Activated CD4-positive, alpha-beta T cell treated with anti-CD3 and anti-CD28 coated beads, Interleukin-2, amount 10 ng/mL, durations not matched to agents 7 days and 5 days (primary cell): ENCODE measurements around the gene CLDN6. TPM values are rescaled to one million over a fixed set of nuclear protein-coding genes. Genes with fewer than 3 reads are reported as not detected.

Experiments
- CTCF ChIA-PET: fragments of 350-600 bp; sonication (Branson Sonifier 250); formaldehyde crosslinking; loops from one replicate; lab custom pipeline; 2021; ENCODE audit warnings: antibody characterized with exemption; lab: Charles Lee
- POLR2A ChIA-PET: fragments of 350-600 bp; sonication (Branson Sonifier 250); formaldehyde crosslinking; loops from one replicate; lab custom pipeline; 2021; ENCODE audit warnings: antibody characterized with exemption; lab: Charles Lee
- DNase-seq: peaks from one replicate; pipeline ENCODE4 v3.0.0-alpha.2; 2020
- H3K27ac Mint-ChIP-seq: one replicate; pipeline ENCODE4 v1.8.0; 2021; ENCODE audit warnings: mild to moderate bottlenecking, moderate library complexity, mixed read lengths
- H3K27me3 Mint-ChIP-seq: one replicate; pipeline ENCODE4 v1.8.0; 2021; ENCODE audit warnings: mixed read lengths
- H3K36me3 Mint-ChIP-seq: one replicate; pipeline ENCODE4 v1.8.0; 2021; ENCODE audit warnings: low read depth, mixed read lengths
- H3K4me1 Mint-ChIP-seq: one replicate; pipeline ENCODE4 v1.8.0; 2021; ENCODE audit warnings: mixed read lengths
- H3K4me3 Mint-ChIP-seq: one replicate; pipeline ENCODE4 v1.8.0; 2021; ENCODE audit warnings: mild to moderate bottlenecking, moderate library complexity, mixed read lengths
- H3K9me3 Mint-ChIP-seq: one replicate; pipeline ENCODE4 v1.8.0; 2021; ENCODE audit warnings: mixed read lengths
- total RNA-seq, 2 experiments: library from RNA; stranded (reverse); gene quantifications; one replicate each; pipeline ENCODE4 v1.2.3, GENCODE V29; 2021

The CLDN6 gene
- total RNA-seq, 2 experiments from 2014 or later, result not detected

DNA sequence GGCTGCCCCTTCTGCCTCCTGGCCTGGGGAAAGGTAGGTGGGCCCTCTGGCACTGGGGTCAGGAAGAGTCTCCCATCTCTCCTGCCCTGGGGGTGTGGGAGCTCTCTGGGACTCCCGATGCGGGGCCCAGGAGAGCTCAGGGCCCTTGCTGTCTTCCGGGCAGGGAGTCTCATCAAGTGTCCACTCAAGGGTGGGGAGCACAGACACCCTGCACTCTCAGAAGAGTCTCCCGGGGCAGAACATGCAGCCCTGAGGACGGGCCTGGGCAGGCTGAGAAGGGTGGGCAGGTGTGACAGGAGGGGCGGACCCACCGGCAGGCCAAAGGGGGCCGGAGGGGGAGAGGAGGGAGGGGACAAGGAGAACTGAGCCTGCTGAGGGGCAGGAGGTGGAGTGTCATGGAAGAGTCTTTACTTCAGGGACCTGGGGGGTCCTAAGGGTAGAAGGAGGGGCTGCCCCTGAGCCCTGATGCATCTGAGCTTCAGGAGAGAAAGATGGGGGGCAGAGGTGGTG lies 29.3 kb downstream of the CLDN6 start:
- Mint-ChIP-seq H3K36me3 (no peaks in the 10 kb centered on the region), H3K27me3 (no peaks in the 10 kb centered on the region), H3K4me1 (peaks cover 6% of the 10 kb centered on the region), H3K27ac (no peak overlapping the region), H3K4me3 (no peak overlapping the region), H3K9me3 (no peaks in the 10 kb centered on the region)
- ChIA-PET POLR2A (no interaction called here), CTCF (interaction anchor here (0.9 to 1.8 kb wide), 2 partner anchors 13 to 23 kb away, joined by 3 to 4 read pairs; no protein-coding TSS in a partner anchor)
- DNase-seq, result no peak

DNA sequence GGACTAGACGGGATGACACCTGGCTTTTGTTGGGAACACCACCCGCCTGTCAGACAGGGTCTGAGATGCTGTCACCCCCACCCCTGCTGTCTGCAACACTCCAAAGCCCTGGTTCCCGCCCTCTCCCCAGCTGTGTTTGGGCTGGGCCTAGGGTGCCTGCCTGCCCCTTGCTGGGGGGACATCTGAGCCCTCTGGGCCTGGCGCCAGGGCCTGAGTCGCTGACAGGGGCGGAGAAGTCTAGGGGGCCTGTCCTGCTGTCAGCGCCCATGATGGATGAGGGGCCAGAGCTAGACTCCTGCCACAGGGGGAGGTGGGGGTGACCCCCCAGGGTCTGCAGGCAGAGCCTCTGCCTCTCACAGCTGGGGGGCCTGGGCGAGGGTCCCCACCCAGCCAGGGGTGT lies 30.1 kb downstream of the CLDN6 start:
- Mint-ChIP-seq H3K9me3 (no peaks in the 10 kb centered on the region), H3K27ac (no peak overlapping the region), H3K27me3 (no peaks in the 10 kb centered on the region), H3K4me1 (peaks cover 8% of the 10 kb centered on the region), H3K4me3 (no peak overlapping the region), H3K36me3 (no peaks in the 10 kb centered on the region)
- ChIA-PET POLR2A (no interaction called here), CTCF (interaction anchor here (1.0 to 1.8 kb wide), 3 partner anchors 12 to 16 kb away, joined by 3 to 4 read pairs (median 3); no protein-coding TSS in a partner anchor)
- DNase-seq, result no peak

DNA sequence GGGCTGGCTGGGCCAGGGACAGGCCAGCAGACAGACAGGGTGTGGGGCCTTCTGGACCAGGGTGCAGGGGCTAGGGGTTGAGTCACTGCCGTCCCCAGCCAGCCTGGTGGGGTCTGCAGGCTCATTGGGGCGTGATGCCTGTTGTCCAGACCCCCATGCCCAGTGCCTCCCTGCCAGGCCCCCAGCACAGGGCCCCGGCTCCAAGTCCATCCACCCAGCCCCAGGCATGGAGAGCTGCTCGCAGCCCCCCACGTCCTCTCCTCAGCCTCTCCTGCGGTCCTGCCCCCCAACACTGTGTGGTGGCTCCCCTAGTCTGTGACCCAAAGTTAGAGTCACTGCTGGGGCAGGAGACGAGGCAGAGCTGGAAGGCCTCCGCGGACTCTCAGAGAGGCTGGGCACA lies 30.7 kb downstream of the CLDN6 start:
- peaks cover 10% of the 10 kb centered on the region for H3K4me1 Mint-ChIP-seq
- no peaks in the 10 kb centered on the region for H3K36me3 Mint-ChIP-seq
- CTCF ChIA-PET, result interaction anchor here (1.0 to 1.8 kb wide), 3 partner anchors 12 to 17 kb away, joined by 3 to 4 read pairs (median 3); no protein-coding TSS in a partner anchor
- POLR2A ChIA-PET, result no interaction called here
- no peaks in the 10 kb centered on the region for H3K9me3 Mint-ChIP-seq
- H3K4me3 Mint-ChIP-seq, result no peak overlapping the region
- H3K27ac Mint-ChIP-seq, result no peak overlapping the region
- H3K27me3 Mint-ChIP-seq, result no peaks in the 10 kb centered on the region
- no peak for DNase-seq

DNA sequence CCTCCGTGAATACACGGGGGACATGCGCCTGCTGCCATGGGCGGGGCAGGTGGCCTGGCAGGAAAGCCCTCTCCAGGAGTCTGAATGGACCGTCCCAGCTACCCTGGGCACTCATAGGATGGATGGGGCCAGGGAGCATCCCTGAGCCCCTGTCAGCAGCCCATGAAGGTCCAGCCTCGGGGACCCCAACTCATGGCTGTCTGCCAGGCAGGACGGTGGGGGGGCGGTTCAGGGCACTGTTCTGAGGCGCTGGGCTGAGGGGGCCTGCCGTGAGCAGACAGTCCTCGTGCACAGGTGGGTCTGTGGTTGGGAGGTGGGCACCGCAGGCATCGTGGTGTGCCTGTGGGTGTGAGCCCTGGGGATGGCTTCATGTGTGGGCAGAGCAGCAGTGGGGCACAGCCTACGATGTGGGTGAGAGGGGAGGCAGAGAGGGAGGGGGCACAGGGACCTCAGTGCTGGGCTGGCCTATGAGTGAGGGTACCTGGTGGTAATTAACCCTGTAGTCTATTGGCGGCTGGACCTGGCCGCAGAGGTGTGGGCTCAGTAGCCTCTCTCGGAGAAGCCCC lies 31.3 kb downstream of the CLDN6 start:
- DNase-seq, result no peak
- H3K27ac Mint-ChIP-seq, result no peak overlapping the region
- no peaks in the 10 kb centered on the region for H3K36me3 Mint-ChIP-seq
- H3K4me3 Mint-ChIP-seq, result no peak overlapping the region
- peaks cover 14% of the 10 kb centered on the region for H3K4me1 Mint-ChIP-seq
- CTCF ChIA-PET, result interaction anchor here (1.8 kb wide), 1 partner anchor 11 kb away, joined by 4 read pairs; no protein-coding TSS in a partner anchor
- H3K9me3 Mint-ChIP-seq, result no peaks in the 10 kb centered on the region
- POLR2A ChIA-PET, result no interaction called here
- H3K27me3 Mint-ChIP-seq, result no peaks in the 10 kb centered on the region

DNA sequence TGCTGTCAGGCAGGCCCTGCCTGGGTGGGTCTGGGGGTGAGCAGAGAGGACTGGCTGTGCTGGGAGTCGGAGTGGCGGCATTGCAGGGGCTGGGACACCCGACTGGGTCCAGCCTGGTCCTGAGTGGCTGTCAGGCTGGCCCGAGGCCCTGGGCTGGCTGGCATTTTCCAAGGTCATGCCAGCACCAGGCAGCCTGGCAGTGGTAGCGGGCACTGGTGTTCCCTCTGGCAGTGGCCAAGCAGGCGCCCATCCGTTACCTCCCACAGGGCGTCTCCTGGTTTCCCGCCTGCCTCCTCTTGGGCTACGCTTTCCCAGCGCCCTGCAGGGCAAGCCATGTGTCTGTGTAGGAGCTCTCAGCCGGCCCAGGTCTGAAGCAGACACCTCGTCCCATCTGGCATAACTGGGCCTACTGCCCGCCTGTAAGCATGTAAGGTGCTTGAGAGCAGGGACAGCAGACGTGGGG lies 32.1 kb downstream of the CLDN6 start:
- peaks cover 22% of the 10 kb centered on the region for H3K4me1 Mint-ChIP-seq
- H3K27ac Mint-ChIP-seq, result no peak overlapping the region
- no peak overlapping the region for H3K4me3 Mint-ChIP-seq
- no peaks in the 10 kb centered on the region for H3K27me3 Mint-ChIP-seq
- no peaks in the 10 kb centered on the region for H3K9me3 Mint-ChIP-seq
- POLR2A ChIA-PET, result no interaction called here
- DNase-seq, result no peak
- H3K36me3 Mint-ChIP-seq, result no peaks in the 10 kb centered on the region
- CTCF ChIA-PET, result interaction anchor here (1.1 kb wide), 1 partner anchor 16 kb away, joined by 3 read pairs; no protein-coding TSS in a partner anchor

DNA sequence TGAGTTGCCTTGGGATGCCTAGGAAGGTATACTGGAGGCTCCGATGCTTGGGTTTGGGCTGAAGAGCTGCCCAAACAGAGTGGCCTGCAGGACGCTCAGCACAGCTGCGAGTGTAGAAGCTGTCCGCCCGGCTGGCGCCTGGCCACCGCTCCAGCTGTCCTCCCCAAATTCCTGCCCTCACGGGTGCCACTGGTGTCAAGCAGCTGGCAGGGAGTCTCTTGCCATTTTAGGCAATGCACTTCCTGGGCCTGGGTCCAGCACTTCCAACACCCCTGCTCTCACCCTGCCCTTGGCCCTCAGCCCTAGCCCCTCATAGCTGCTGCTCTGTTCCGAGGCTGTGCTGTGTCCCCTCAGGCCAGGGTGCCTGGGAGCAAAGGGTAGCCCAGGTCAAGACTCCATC lies 32.5 kb downstream of the CLDN6 start:
- Mint-ChIP-seq H3K4me3 (no peak overlapping the region), H3K9me3 (no peaks in the 10 kb centered on the region), H3K27ac (no peak overlapping the region), H3K27me3 (no peaks in the 10 kb centered on the region), H3K4me1 (peaks cover 24% of the 10 kb centered on the region), H3K36me3 (no peaks in the 10 kb centered on the region)
- POLR2A ChIA-PET, result no interaction called here
- no peak for DNase-seq
- CTCF ChIA-PET, result interaction anchor here (1.1 to 1.4 kb wide), 2 partner anchors 15 to 18 kb away, joined by 3 to 5 read pairs; no protein-coding TSS in a partner anchor

DNA sequence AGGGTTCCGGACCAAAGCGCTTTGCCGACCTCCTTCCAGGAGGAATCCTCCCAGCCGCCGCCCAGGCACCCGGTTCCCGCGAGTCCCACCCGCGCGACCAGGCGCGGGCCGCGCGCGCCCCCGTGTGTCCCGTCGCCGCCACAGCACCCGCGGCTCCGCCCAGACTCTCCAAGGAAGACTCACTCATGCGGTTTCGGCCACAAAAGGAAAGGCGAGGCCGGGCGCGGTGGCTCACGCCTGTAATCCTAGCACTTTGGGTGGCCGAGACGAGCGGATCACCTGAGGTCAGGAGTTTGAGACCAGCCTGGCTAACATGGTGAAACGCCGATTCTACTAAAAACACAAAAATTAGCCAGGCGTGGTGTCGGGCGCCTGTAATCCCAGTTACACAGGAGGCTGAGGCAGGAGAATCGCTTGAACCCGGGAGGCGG lies 34.3 kb downstream of the CLDN6 start:
- CTCF ChIA-PET, result interaction anchor here (1.0 to 1.6 kb wide), 3 partner anchors 10 to 44 kb away, joined by 3 to 4 read pairs (median 4); no protein-coding TSS in a partner anchor

DNA sequence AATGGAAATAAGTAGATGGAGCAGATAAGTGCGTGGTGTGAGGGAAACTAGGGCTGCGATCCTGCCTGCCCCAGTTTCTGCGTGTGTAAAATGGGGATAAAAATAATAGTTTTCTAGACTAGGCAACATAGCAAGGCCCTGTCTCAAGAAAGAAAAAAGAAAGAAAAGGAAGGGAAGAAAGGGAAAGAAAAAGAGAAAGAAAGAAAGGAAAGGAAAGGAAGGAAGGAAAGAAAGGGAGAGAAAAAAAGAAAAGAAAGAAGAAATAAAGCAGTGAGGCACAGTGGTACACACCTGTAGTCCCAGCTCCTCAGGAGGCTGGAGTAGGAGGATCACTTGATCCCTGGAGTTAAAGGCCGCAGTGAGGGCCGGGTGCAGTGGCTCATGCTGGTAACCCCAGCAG lies 35.6 kb downstream of the CLDN6 start:
- no peak overlapping the region for H3K27ac Mint-ChIP-seq
- H3K4me3 Mint-ChIP-seq, result peak overlapping the region; percentile 89
- no peaks in the 10 kb centered on the region for H3K27me3 Mint-ChIP-seq
- POLR2A ChIA-PET, result no interaction called here
- CTCF ChIA-PET, result interaction anchor here (0.7 to 1.5 kb wide), 4 partner anchors 9 to 155 kb away, joined by 3 to 4 read pairs (median 3); no protein-coding TSS in a partner anchor
- H3K4me1 Mint-ChIP-seq, result peaks cover 38% of the 10 kb centered on the region
- peaks cover 5% of the 10 kb centered on the region for H3K36me3 Mint-ChIP-seq
- no peak for DNase-seq
- no peaks in the 10 kb centered on the region for H3K9me3 Mint-ChIP-seq

More for the DNA sequence above, 34.3 kb downstream of the CLDN6 start:
- no peaks in the 10 kb centered on the region for H3K9me3 Mint-ChIP-seq
- peak; percentile 72 for DNase-seq
- H3K4me3 Mint-ChIP-seq, result peak overlapping the region; percentile 44
- peak overlapping the region; percentile 54 for H3K27ac Mint-ChIP-seq
- POLR2A ChIA-PET, result no interaction called here
- no peaks in the 10 kb centered on the region for H3K27me3 Mint-ChIP-seq
- H3K4me1 Mint-ChIP-seq, result peaks cover 27% of the 10 kb centered on the region
- no peaks in the 10 kb centered on the region for H3K36me3 Mint-ChIP-seq

DNA sequence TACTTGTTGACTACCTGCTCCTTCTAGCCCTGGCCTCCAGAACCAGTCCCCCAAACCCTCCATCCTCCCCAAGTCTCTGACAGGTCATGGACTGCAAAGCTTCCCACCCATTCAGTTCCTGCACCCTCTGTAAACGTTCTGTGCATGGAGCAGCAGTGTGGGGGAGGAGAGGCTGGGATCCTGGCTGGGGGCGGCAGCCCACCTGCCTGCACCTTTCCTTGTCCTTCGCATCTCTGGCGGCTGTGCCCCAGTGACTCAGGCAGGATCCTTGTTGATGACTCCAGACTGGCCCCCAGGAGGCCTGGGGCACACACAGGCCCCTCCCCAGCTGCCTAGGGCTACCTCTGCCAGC lies 36.1 kb downstream of the CLDN6 start:
- H3K27ac Mint-ChIP-seq, result peak overlapping the region; percentile 88
- H3K27me3 Mint-ChIP-seq, result no peaks in the 10 kb centered on the region
- no peak for DNase-seq
- H3K4me3 Mint-ChIP-seq, result peak overlapping the region; percentile 89
- H3K9me3 Mint-ChIP-seq, result no peaks in the 10 kb centered on the region
- ChIA-PET CTCF (interaction anchor here (0.9 to 4.2 kb wide), 2 partner anchors 47 to 113 kb away, joined by 3 to 16 read pairs; no protein-coding TSS in a partner anchor), POLR2A (no interaction called here)
- peaks cover 5% of the 10 kb centered on the region for H3K36me3 Mint-ChIP-seq
- peaks cover 43% of the 10 kb centered on the region for H3K4me1 Mint-ChIP-seq

DNA sequence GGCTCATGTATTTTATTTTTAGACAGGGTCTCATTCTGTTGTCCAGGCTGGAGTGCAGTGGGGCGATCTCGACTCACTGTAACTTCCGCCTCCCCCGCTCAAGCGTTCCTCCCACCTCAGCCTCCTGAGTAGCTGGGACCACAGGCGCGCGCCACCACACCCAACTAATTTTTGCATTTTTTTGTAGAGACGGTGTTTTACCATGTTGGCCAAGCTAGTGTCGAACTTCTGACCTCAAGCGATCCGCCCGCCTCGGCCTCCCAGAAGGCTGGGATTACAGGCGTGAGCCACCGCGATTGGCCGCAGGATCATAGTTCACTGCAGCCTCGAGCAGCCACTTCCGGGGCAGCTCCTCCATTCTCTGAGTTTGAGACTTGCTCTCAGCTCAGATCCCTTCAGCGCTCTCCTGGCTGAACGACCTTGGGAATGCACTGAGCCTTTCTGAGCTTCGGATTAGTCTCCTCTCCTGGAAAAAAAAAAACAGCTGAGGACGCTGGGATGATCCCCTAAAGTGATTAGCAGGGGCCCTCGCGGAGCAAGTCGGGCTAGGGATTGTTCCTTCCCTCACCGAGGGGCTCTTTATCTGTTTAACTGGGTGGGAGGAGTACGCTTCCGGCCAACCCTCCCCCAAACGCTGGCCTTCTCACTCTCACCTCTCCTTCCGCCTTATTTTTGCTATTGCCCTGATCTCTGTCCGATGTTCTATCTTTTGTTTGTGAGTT lies 36.6 kb downstream of the CLDN6 start:
- peaks cover 44% of the 10 kb centered on the region for H3K4me1 Mint-ChIP-seq
- H3K27ac Mint-ChIP-seq, result peak overlapping the region; percentile 88
- peak overlapping the region; percentile 89 for H3K4me3 Mint-ChIP-seq
- peaks cover 5% of the 10 kb centered on the region for H3K36me3 Mint-ChIP-seq
- no peaks in the 10 kb centered on the region for H3K9me3 Mint-ChIP-seq
- CTCF ChIA-PET, result interaction anchor here (0.9 to 4.2 kb wide), 5 partner anchors 12 to 120 kb away, joined by 3 to 19 read pairs (median 4); partner anchors contain the start of gene PAQR4
- no peak for DNase-seq
- POLR2A ChIA-PET, result interaction anchor here (0.6 kb wide), 1 partner anchor 26 kb away, joined by 3 read pairs; no protein-coding TSS in a partner anchor
- H3K27me3 Mint-ChIP-seq, result no peaks in the 10 kb centered on the region

DNA sequence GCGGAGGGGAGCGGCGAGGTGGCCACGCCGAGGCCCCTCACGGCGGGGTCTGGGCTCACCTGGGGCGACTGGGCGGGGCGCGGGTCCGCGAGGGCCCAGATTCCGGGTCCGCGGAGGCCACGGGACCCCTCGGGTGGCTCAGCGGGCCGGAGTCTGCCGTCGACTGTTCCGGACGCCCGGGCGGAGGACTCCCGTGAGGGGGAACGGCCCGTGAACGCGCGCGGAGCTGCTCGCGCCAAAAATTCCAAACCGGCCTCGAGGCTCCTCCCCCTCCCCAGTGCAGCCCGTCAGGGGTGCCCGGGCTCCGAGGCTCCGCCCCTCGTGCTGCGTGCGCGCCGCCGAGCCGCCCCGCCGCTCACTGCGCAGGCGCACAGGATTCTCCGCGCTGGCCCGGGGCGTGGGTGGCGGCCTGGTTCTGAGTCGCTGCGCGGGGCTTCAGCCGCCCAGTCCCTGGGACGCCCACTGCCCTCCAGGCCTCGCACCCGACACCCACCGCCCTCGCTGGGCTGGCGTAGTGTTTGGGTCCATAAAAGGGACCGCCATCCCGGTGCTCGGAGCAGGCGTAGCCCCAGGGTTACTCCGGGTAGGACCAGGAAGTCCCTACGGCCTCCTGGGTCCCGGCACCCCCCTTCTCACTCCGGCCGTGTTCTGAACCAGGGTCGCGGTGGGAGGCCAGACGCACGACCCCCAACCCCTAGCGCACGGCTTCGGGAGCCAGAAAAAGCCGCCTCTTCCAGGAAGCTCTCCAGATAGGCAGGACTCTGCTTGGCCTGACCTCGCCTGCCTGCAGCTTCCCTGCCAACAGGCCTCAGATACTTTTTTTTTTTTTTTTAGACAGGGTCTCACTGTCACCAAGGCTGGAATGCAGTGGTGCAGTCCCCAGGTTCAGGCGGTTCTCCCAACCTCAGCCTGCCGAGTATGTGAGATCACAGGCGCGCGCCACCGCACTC lies 37.5 kb downstream of the CLDN6 start, which contains the start of gene PKMYT1:
Gene PKMYT1, minus strand, starts transcription at position 220 of the 950 bp plus-strand sequence. CDS start 789 bp downstream, outside the sequence.
- Mint-ChIP-seq H3K27ac (peak within 1 kb of the TSS; percentile 92), H3K36me3 (peaks cover 5% of the 10 kb centered on the region), H3K9me3 (no peaks in the 10 kb centered on the region), H3K4me3 (peak within 1 kb of the TSS; percentile 89), H3K4me1 (peaks cover 44% of the 10 kb centered on the region), H3K27me3 (no peaks in the 10 kb centered on the region)
- POLR2A ChIA-PET, result interaction anchor here (0.6 to 1.0 kb wide), 2 partner anchors 10 to 103 kb away, joined by 3 to 5 read pairs; no protein-coding TSS in a partner anchor
- CTCF ChIA-PET, result interaction anchor here (0.6 to 4.2 kb wide), 9 partner anchors 11 to 395 kb away, joined by 3 to 19 read pairs (median 4); partner anchors contain the start of gene PAQR4
- DNase-seq, result peak; percentile 93
